SK-N-SH treated with all-trans-retinoic acid at 6 μM for 48 hours (cell line): Measurements from ENCODE around the gene MICOS13.

Experiments used
- ATAC-seq: fragments of 200-7000 bp; cut with Tn5 transposase; 3 replicates; pipeline ENCODE4 v1.9.1; 2020; ENCODE audit warnings: mild to moderate bottlenecking, moderate library complexity
- ARNTL ChIP-seq: fragments of 450-650 bp; formaldehyde crosslinking; IDR thresholded peaks from 2 replicates; pipeline ENCODE4 v1.5.0; 2020; ENCODE audit warnings: low read depth, mild to moderate bottlenecking, moderate library complexity, borderline replicate concordance
- CSDC2 ChIP-seq: fragments of 250-450 bp; sonication (Bioruptor Pico); IDR thresholded peaks from 2 replicates; pipeline ENCODE4 v1.5.0; 2020; ENCODE audit warnings: mild to moderate bottlenecking, moderate library complexity
- ESRRG ChIP-seq: fragments of 250-450 bp; sonication (Bioruptor Pico); IDR thresholded peaks from 2 replicates; pipeline ENCODE4 v1.6.1; 2021; ENCODE audit warnings: mild to moderate bottlenecking
- ISL1 ChIP-seq: fragments of 250-450 bp; sonication (Bioruptor Pico); IDR thresholded peaks from 2 replicates; pipeline ENCODE4 v2.1.2; 2022; ENCODE audit warnings: mild to moderate bottlenecking, moderate library complexity
- OSR1 ChIP-seq: fragments of 250-450 bp; sonication (Bioruptor Pico); IDR thresholded peaks from 2 replicates; pipeline ENCODE4 v1.8.0; 2022; ENCODE audit warnings: moderate library complexity, mild to moderate bottlenecking, inconsistent platforms
- PATZ1 ChIP-seq: fragments of 250-450 bp; sonication (Bioruptor Pico); IDR thresholded peaks from 2 replicates; pipeline ENCODE4 v1.8.0; 2020; ENCODE audit warnings: mild to moderate bottlenecking, moderate library complexity, borderline replicate concordance
- POU6F1 ChIP-seq: fragments of 250-450 bp; sonication (Bioruptor Pico); IDR thresholded peaks from 2 replicates; pipeline ENCODE4 v1.8.0; 2021; ENCODE audit warnings: low read depth, mild to moderate bottlenecking, moderate library complexity, borderline replicate concordance
- PPARA ChIP-seq: fragments of 250-450 bp; sonication (Bioruptor Pico); IDR thresholded peaks from 2 replicates; pipeline ENCODE4 v1.5.0; 2020; ENCODE audit warnings: mild to moderate bottlenecking, borderline replicate concordance
- RARB ChIP-seq: fragments of 250-450 bp; sonication (Bioruptor Pico); IDR thresholded peaks from 2 replicates; pipeline ENCODE4 v1.8.0; 2021; ENCODE audit warnings: mild to moderate bottlenecking, moderate library complexity
- SNAI2 ChIP-seq: fragments of 250-450 bp; sonication (Bioruptor Pico); IDR thresholded peaks from 2 replicates; pipeline ENCODE4 v1.5.0; 2020; ENCODE audit warnings: mild to moderate bottlenecking, moderate library complexity
- TCF4 ChIP-seq: fragments of 250-450 bp; sonication (Bioruptor Pico); IDR thresholded peaks from 2 replicates; pipeline ENCODE4 v1.8.0; 2021; ENCODE audit warnings: mild to moderate bottlenecking, moderate library complexity, borderline replicate concordance
- TOX ChIP-seq: fragments of 250-450 bp; sonication (Bioruptor Pico); IDR thresholded peaks from 2 replicates; pipeline ENCODE4 v1.8.0; 2021; ENCODE audit warnings: mild to moderate bottlenecking, moderate library complexity, borderline replicate concordance
- ZC3H10 ChIP-seq: fragments of 250-450 bp; sonication (Bioruptor Pico); IDR thresholded peaks from 2 replicates; pipeline ENCODE4 v1.5.1; 2021; ENCODE audit warnings: mild to moderate bottlenecking, moderate library complexity
- ZFP30 ChIP-seq: fragments of 450-650 bp; formaldehyde crosslinking; IDR thresholded peaks from 2 replicates; pipeline ENCODE4 v1.5.0; 2022; ENCODE audit warnings: mild to moderate bottlenecking, moderate library complexity
- ZNF565 ChIP-seq: fragments of 450-650 bp; formaldehyde crosslinking; conservative IDR thresholded peaks from 2 replicates; pipeline ENCODE4 v1.5.0; 2020; ENCODE audit warnings: low read depth, mild to moderate bottlenecking, moderate library complexity
- ZNF70 ChIP-seq: fragments of 450-650 bp; formaldehyde crosslinking; IDR thresholded peaks from 2 replicates; pipeline ENCODE4 v1.5.0; 2020; ENCODE audit warnings: mild to moderate bottlenecking, moderate library complexity
- ZNF8 ChIP-seq: fragments of 450-650 bp; formaldehyde crosslinking; IDR thresholded peaks from 2 replicates; pipeline ENCODE4 v1.5.0; 2020; ENCODE audit warnings: mild to moderate bottlenecking, moderate library complexity
- TF ChIP-seq, protein P1 (sequence below): fragments of 250-450 bp; sonication (Bioruptor Pico); IDR thresholded peaks from 2 replicates; pipeline ENCODE4 v1.5.0; 2020; ENCODE audit warnings: mild to moderate bottlenecking, moderate library complexity
- TF ChIP-seq, protein P2 (sequence below): fragments of 250-450 bp; sonication (Bioruptor Pico); IDR thresholded peaks from 2 replicates; pipeline ENCODE4 v1.5.1; 2020; ENCODE audit warnings: low read depth, mild to moderate bottlenecking, moderate library complexity

Gene MICOS13

GRCh38 chr19:5676772-5677105, 3.6 kb downstream of the MICOS13 start (continued):
- TF ChIP-seq PATZ1 (CRISPR knock-in tag) (no peak), ESRRG (no peak)

GRCh38 chr19:5676105-5676771, 4.1 kb downstream of the MICOS13 start:
- no peak for ATAC-seq
- no peak for TF ChIP-seq ZNF565 (CRISPR knock-in tag)
- no peak for TF ChIP-seq ARNTL
- TF ChIP-seq, protein P1, sequence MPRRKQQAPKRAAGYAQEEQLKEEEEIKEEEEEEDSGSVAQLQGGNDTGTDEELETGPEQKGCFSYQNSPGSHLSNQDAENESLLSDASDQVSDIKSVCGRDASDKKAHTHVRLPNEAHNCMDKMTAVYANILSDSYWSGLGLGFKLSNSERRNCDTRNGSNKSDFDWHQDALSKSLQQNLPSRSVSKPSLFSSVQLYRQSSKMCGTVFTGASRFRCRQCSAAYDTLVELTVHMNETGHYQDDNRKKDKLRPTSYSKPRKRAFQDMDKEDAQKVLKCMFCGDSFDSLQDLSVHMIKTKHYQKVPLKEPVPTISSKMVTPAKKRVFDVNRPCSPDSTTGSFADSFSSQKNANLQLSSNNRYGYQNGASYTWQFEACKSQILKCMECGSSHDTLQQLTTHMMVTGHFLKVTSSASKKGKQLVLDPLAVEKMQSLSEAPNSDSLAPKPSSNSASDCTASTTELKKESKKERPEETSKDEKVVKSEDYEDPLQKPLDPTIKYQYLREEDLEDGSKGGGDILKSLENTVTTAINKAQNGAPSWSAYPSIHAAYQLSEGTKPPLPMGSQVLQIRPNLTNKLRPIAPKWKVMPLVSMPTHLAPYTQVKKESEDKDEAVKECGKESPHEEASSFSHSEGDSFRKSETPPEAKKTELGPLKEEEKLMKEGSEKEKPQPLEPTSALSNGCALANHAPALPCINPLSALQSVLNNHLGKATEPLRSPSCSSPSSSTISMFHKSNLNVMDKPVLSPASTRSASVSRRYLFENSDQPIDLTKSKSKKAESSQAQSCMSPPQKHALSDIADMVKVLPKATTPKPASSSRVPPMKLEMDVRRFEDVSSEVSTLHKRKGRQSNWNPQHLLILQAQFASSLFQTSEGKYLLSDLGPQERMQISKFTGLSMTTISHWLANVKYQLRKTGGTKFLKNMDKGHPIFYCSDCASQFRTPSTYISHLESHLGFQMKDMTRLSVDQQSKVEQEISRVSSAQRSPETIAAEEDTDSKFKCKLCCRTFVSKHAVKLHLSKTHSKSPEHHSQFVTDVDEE (CRISPR knock-in tag) = no peak
- TF ChIP-seq ZNF70 (CRISPR knock-in tag) = no peak
- TF ChIP-seq ISL1 (CRISPR knock-in tag) = no peak
- no peak for TF ChIP-seq ZNF8
- no peak for TF ChIP-seq SNAI2
- no peak for TF ChIP-seq TCF4 (CRISPR knock-in tag)
- no peak for TF ChIP-seq ZC3H10 (CRISPR knock-in tag)
- TF ChIP-seq CSDC2 (CRISPR knock-in tag) = no peak
- TF ChIP-seq OSR1 (CRISPR knock-in tag) = no peak
- TF ChIP-seq RARB (CRISPR knock-in tag) = no peak
- no peak for TF ChIP-seq PPARA (CRISPR knock-in tag)
- no peak for TF ChIP-seq ESRRG
- no peak for TF ChIP-seq TOX (CRISPR knock-in tag)

- no peak for ATAC-seq
- TF ChIP-seq ESRRG (no peak), POU6F1 (CRISPR knock-in tag) (no peak), PATZ1 (CRISPR knock-in tag) (no peak), CSDC2 (CRISPR knock-in tag) (no peak), ZNF565 (CRISPR knock-in tag) (no peak), TCF4 (CRISPR knock-in tag) (no peak), ZC3H10 (CRISPR knock-in tag) (no peak), TOX (CRISPR knock-in tag) (no peak), ISL1 (CRISPR knock-in tag) (no peak), ZFP30 (no peak)
- TF ChIP-seq, protein P2, sequence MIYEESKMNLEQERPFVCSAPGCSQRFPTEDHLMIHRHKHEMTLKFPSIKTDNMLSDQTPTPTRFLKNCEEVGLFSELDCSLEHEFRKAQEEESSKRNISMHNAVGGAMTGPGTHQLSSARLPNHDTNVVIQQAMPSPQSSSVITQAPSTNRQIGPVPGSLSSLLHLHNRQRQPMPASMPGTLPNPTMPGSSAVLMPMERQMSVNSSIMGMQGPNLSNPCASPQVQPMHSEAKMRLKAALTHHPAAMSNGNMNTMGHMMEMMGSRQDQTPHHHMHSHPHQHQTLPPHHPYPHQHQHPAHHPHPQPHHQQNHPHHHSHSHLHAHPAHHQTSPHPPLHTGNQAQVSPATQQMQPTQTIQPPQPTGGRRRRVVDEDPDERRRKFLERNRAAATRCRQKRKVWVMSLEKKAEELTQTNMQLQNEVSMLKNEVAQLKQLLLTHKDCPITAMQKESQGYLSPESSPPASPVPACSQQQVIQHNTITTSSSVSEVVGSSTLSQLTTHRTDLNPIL (CRISPR knock-in tag) = no peak
Measured at GRCh38 chr19:5674714-5675113, 5.6 kb downstream of the MICOS13 start.

- no peak for ATAC-seq
- TF ChIP-seq TOX (CRISPR knock-in tag) (no peak), ZNF70 (CRISPR knock-in tag) (no peak), OSR1 (CRISPR knock-in tag) (no peak), SNAI2 (no peak), ZNF8 (no peak), PATZ1 (CRISPR knock-in tag) (no peak), CSDC2 (CRISPR knock-in tag) (no peak), ESRRG (no peak), ZFP30 (no peak)
- TF ChIP-seq, protein P1 (CRISPR knock-in tag) = no peak
Measured at GRCh38 chr19:5673752-5674151, 6.6 kb downstream of the MICOS13 start.
